Neuronal stem cell (in vitro differentiated cells): ENCODE data around the gene TMEM203.

Experiments used
- DNase-seq: peaks from one replicate; pipeline ENCODE4 v3.0.0-alpha.2; 2013; ENCODE audit warnings: low spot score
- H2AFZ ChIP-seq: one replicate; pipeline ENCODE4 v1.6.1; 2013; ENCODE audit warnings: mild to moderate bottlenecking, low read length, inconsistent platforms
- H2AK5ac ChIP-seq: 2 replicates; pipeline ENCODE4 v1.6.1; 2013; ENCODE audit warnings: low read depth, mild to moderate bottlenecking, inconsistent platforms, low read length, moderate library complexity, mixed read lengths
- H2BK120ac ChIP-seq: 2 replicates; pipeline ENCODE4 v1.6.1; 2013; ENCODE audit warnings: low read depth, mild to moderate bottlenecking, inconsistent platforms, low read length, moderate library complexity, mixed read lengths
- H2BK12ac ChIP-seq: one replicate; pipeline ENCODE4 v1.6.1; 2013; ENCODE audit warnings: low read length, inconsistent platforms
- H2BK15ac ChIP-seq: 2 replicates; pipeline ENCODE4 v1.6.1; 2013; ENCODE audit warnings: mild to moderate bottlenecking, low read length, inconsistent platforms, mixed read lengths
- H2BK5ac ChIP-seq: one replicate; pipeline ENCODE4 v1.6.1; 2013; ENCODE audit warnings: inconsistent platforms, mild to moderate bottlenecking, low read length, moderate library complexity
- H3K14ac ChIP-seq: one replicate; pipeline ENCODE4 v1.6.1; 2013; ENCODE audit warnings: low read length, inconsistent platforms
- H3K18ac ChIP-seq: 2 replicates; pipeline ENCODE4 v1.6.1; 2013; ENCODE audit warnings: low read length, inconsistent platforms
- H3K23ac ChIP-seq: 2 replicates; pipeline ENCODE4 v1.6.1; 2013; ENCODE audit warnings: low read depth, mild to moderate bottlenecking, mixed read lengths, low read length, inconsistent platforms; ENCODE audit not compliant: poor library complexity
- H3K27ac ChIP-seq: replicated peaks from 3 replicates; pipeline ENCODE4 v1.5.1; 2013; ENCODE audit warnings: low read length, inconsistent platforms
- H3K27me3 ChIP-seq, 3 experiments: 2 replicates each; pipeline ENCODE4 v1.6.1; 2013; ENCODE audit warnings: low read length in 3 of 3, mild to moderate bottlenecking in 2 of 3, inconsistent platforms in 1 of 3, low read depth in 1 of 3, mixed read lengths in 1 of 3, moderate library complexity in 1 of 3; ENCODE audit not compliant: control insufficient read depth in 3 of 3, insufficient read depth in 3 of 3
- H3K36me3 ChIP-seq, 2 donors: replicated peaks in 1 of 2; 2 replicates each; pipeline ENCODE4 v1.6.1; 2013; ENCODE audit warnings: low read length in 2 of 2; ENCODE audit not compliant: control insufficient read depth in 2 of 2, insufficient read depth in 2 of 2
- H3K4ac ChIP-seq: 2 replicates; pipeline ENCODE4 v1.6.1; 2013; ENCODE audit warnings: inconsistent platforms, mild to moderate bottlenecking, low read length, moderate library complexity
- H3K4me1 ChIP-seq, 2 donors: 1 replicate in 1 of 2; 2 replicates in 1 of 2; pipeline ENCODE4 v1.6.1; 2013; ENCODE audit warnings: low read length in 2 of 2, low read depth in 1 of 2; ENCODE audit not compliant: control insufficient read depth in 2 of 2, insufficient read depth in 1 of 2
- H3K4me2 ChIP-seq: one replicate; pipeline ENCODE4 v1.6.1; 2013; ENCODE audit warnings: mild to moderate bottlenecking, low read length, inconsistent platforms; ENCODE audit not compliant: insufficient read depth, poor library complexity, severe bottlenecking
- H3K4me3 ChIP-seq, 2 donors: 2 replicates each; pipeline ENCODE4 v1.5.1; 2013; ENCODE audit warnings: low read length in 2 of 2, mild to moderate bottlenecking in 2 of 2, inconsistent platforms in 1 of 2, moderate library complexity in 1 of 2
- H3K79me1 ChIP-seq: one replicate; pipeline ENCODE4 v1.6.1; 2013; ENCODE audit warnings: low read depth, mild to moderate bottlenecking, inconsistent platforms, low read length, moderate library complexity
- H3K9ac ChIP-seq: one replicate; pipeline ENCODE4 v1.6.1; 2013; ENCODE audit warnings: mild to moderate bottlenecking, low read depth, low read length, inconsistent platforms; ENCODE audit not compliant: poor library complexity
- H3K9me3 ChIP-seq, 2 donors: replicated peaks in 1 of 2; 2 replicates each; pipeline versions ENCODE3 to v1.6.1; 2013; ENCODE audit warnings: low read length in 2 of 2, mild to moderate bottlenecking in 2 of 2, inconsistent platforms in 1 of 2, low read depth in 1 of 2, mixed read lengths in 1 of 2, moderate library complexity in 1 of 2; ENCODE audit not compliant: control insufficient read depth in 2 of 2, insufficient read depth in 1 of 2
- H4K8ac ChIP-seq: one replicate; pipeline ENCODE4 v1.6.1; 2013; ENCODE audit warnings: low read depth, mild to moderate bottlenecking, inconsistent platforms, low read length, moderate library complexity
- H4K91ac ChIP-seq: one replicate; pipeline ENCODE4 v1.6.1; 2013; ENCODE audit warnings: low read length, low read depth, mild to moderate bottlenecking, inconsistent platforms; ENCODE audit not compliant: poor library complexity
- WGBS, 2 donors: extraction: QIAGEN DNeasy Blood & Tissue Kit; methylation state at CpG; one replicate each; pipeline ENCODE4 v1.1.7; 2013; ENCODE audit warnings: missing lambda C conversion rate in 2 of 2, mixed read lengths in 1 of 2; ENCODE audit not compliant: insufficient read length in 2 of 2, insufficient replicate concordance in 1 of 2; ENCODE audit errors: extremely low coverage in 2 of 2; 5-methylcytosine and 5-hydroxymethylcytosine counted together

TMEM203 gene

GRCh38 chr9:137221095-137221505, 15.7 kb upstream of the TMEM203 start:
- H3K9ac ChIP-seq: no peak overlapping the region
- no peak overlapping the region for H3K4me3 ChIP-seq
- peaks cover under 1 to 3% of the 10 kb centered on the region in 2 donors for H3K36me3 ChIP-seq
- WGBS, 2 donors: no CpG with 5 or more reads among the region's 14 CpGs
- peaks cover 13% of the 10 kb centered on the region for H3K79me1 ChIP-seq
- H3K18ac ChIP-seq: no peak overlapping the region
- no peak overlapping the region for H3K4ac ChIP-seq
- no peak overlapping the region for H2AFZ ChIP-seq
- peak overlapping the region; percentile 56 for H2AK5ac ChIP-seq
- no peak for DNase-seq
- no peak overlapping the region for H2BK5ac ChIP-seq
- H3K4me1 ChIP-seq: peaks cover 11 to 18% of the 10 kb centered on the region in 2 donors
- H3K9me3 ChIP-seq: no peaks in the 10 kb centered on the region
- peak overlapping the region; percentile 89 for H3K4me2 ChIP-seq
- no peak overlapping the region for H3K14ac ChIP-seq
- no peak overlapping the region for H4K8ac ChIP-seq
- H2BK15ac ChIP-seq: peak overlapping the region; percentile 49
- no peak overlapping the region for H3K23ac ChIP-seq
- peaks cover 0 to 10% (median 3%) of the 10 kb centered on the region in 3 experiments for H3K27me3 ChIP-seq
- H2BK12ac ChIP-seq: no peak overlapping the region
- no peak overlapping the region for H4K91ac ChIP-seq
- no peak overlapping the region for H3K27ac ChIP-seq
- no peak overlapping the region for H2BK120ac ChIP-seq

- H3K4me3 ChIP-seq: no peak overlapping the region
- peak overlapping the region; percentile 89 for H3K23ac ChIP-seq
- peak overlapping the region; percentile 85 for H2BK15ac ChIP-seq
- no peak for DNase-seq
- no peak overlapping the region for H2BK12ac ChIP-seq
- H4K91ac ChIP-seq: no peak overlapping the region
- H2BK5ac ChIP-seq: no peak overlapping the region
- H2AFZ ChIP-seq: no peak overlapping the region
- peaks cover 13% of the 10 kb centered on the region for H3K79me1 ChIP-seq
- H3K4ac ChIP-seq: no peak overlapping the region
- H4K8ac ChIP-seq: no peak overlapping the region
- no peaks in the 10 kb centered on the region for H3K9me3 ChIP-seq
- H2AK5ac ChIP-seq: peak overlapping the region; percentile 75
- H3K4me1 ChIP-seq: peaks cover 11 to 15% of the 10 kb centered on the region in 2 donors
- peaks cover 0 to 10% (median 3%) of the 10 kb centered on the region in 3 experiments for H3K27me3 ChIP-seq
- H3K36me3 ChIP-seq: peaks cover 2 to 9% of the 10 kb centered on the region in 2 donors
- H3K27ac ChIP-seq: no peak overlapping the region
- H2BK120ac ChIP-seq: no peak overlapping the region
- H3K4me2 ChIP-seq: no peak overlapping the region
- WGBS, 2 donors: no CpG with 5 or more reads among the region's 52 CpGs
- H3K9ac ChIP-seq: no peak overlapping the region
- peak overlapping the region; percentile 48 for H3K18ac ChIP-seq
- H3K14ac ChIP-seq: no peak overlapping the region
These were observed 15.1 kb upstream of the TMEM203 start for GRCh38 chr9:137220317-137221094.

- no peak overlapping the region for H3K14ac ChIP-seq
- H3K23ac ChIP-seq: peak overlapping the region; percentile 89
- H4K91ac ChIP-seq: no peak overlapping the region
- peaks cover 5 to 16% of the 10 kb centered on the region in 2 donors for H3K36me3 ChIP-seq
- H3K27me3 ChIP-seq: peaks cover 0 to 10% (median 3%) of the 10 kb centered on the region in 3 experiments
- no CpG with 5 or more reads among the region's 10 CpGs for WGBS, 2 donors
- H2AK5ac ChIP-seq: no peak overlapping the region
- H3K4me2 ChIP-seq: no peak overlapping the region
- H4K8ac ChIP-seq: no peak overlapping the region
- no peak overlapping the region for H3K4ac ChIP-seq
- H3K9ac ChIP-seq: peak overlapping the region; percentile 60
- no peak for DNase-seq
- H2BK5ac ChIP-seq: no peak overlapping the region
- H3K4me3 ChIP-seq: no peak overlapping the region
- no peaks in the 10 kb centered on the region for H3K9me3 ChIP-seq
- no peak overlapping the region for H3K18ac ChIP-seq
- H3K27ac ChIP-seq: no peak overlapping the region
- no peak overlapping the region for H2AFZ ChIP-seq
- H2BK15ac ChIP-seq: no peak overlapping the region
- peaks cover 11 to 15% of the 10 kb centered on the region in 2 donors for H3K4me1 ChIP-seq
- no peak overlapping the region for H2BK12ac ChIP-seq
- H3K79me1 ChIP-seq: peaks cover 13% of the 10 kb centered on the region
- H2BK120ac ChIP-seq: no peak overlapping the region
These were observed 14.4 kb upstream of the TMEM203 start for GRCh38 chr9:137219757-137220316.

- Histone ChIP-seq H2BK120ac (no peak overlapping the region), H2AK5ac (no peak overlapping the region), H3K9ac (peak overlapping the region; percentile 60), H3K27ac (no peak overlapping the region), H3K4me3 (no peak overlapping the region), H3K4me1 (peaks cover 9 to 15% of the 10 kb centered on the region in 2 donors), H2AFZ (no peak overlapping the region), H2BK5ac (no peak overlapping the region), H3K14ac (no peak overlapping the region), H3K18ac (peak overlapping the region; percentile 11), H2BK12ac (no peak overlapping the region), H3K27me3 (peaks cover 0 to 10% (median 3%) of the 10 kb centered on the region in 3 experiments), H3K4ac (no peak overlapping the region), H4K91ac (no peak overlapping the region), H4K8ac (peak overlapping the region; percentile 65), H3K36me3 (peaks cover 9 to 26% of the 10 kb centered on the region in 2 donors), H2BK15ac (no peak overlapping the region), H3K23ac (peak overlapping the region; percentile 80), H3K4me2 (no peak overlapping the region), H3K79me1 (peaks cover 15% of the 10 kb centered on the region), H3K9me3 (no peaks in the 10 kb centered on the region)
- no peak for DNase-seq
- no CpG with 5 or more reads among the region's 12 CpGs for WGBS, 2 donors
These were observed 13.4 kb upstream of the TMEM203 start for GRCh38 chr9:137218754-137219271.
